Glutamatergic neuron (in vitro differentiated cells): ENCODE data around the gene TPD52L2. TPM values are rescaled to one million over a fixed set of nuclear protein-coding genes. Genes with fewer than 3 reads are reported as not detected.

Source experiments
- DNase-seq: peaks from one replicate; pipeline ENCODE4 v3.0.0; 2022
- H3K27ac Mint-ChIP-seq: one replicate; pipeline ENCODE4 v1.8.0; 2020; ENCODE audit warnings: mild to moderate bottlenecking, mixed read lengths, inconsistent platforms; ENCODE audit not compliant: unreplicated experiment
- H3K27me3 Mint-ChIP-seq: one replicate; pipeline ENCODE4 v1.8.0; 2020; ENCODE audit warnings: mild to moderate bottlenecking, moderate library complexity, mixed read lengths, inconsistent platforms; ENCODE audit not compliant: unreplicated experiment
- H3K36me3 Mint-ChIP-seq: one replicate; pipeline ENCODE4 v1.8.0; 2020; ENCODE audit warnings: mild to moderate bottlenecking, mixed read lengths, inconsistent platforms; ENCODE audit not compliant: unreplicated experiment
- H3K4me1 Mint-ChIP-seq: one replicate; pipeline ENCODE4 v1.8.0; 2020; ENCODE audit warnings: mild to moderate bottlenecking, low read depth, mixed read lengths, inconsistent platforms; ENCODE audit not compliant: unreplicated experiment
- H3K4me3 Mint-ChIP-seq: one replicate; pipeline ENCODE4 v1.8.0; 2020; ENCODE audit warnings: mild to moderate bottlenecking, mixed read lengths, inconsistent platforms; ENCODE audit not compliant: unreplicated experiment
- H3K9me3 Mint-ChIP-seq: one replicate; pipeline ENCODE4 v1.8.0; 2020; ENCODE audit warnings: mild to moderate bottlenecking, moderate library complexity, mixed read lengths, inconsistent platforms; ENCODE audit not compliant: unreplicated experiment
- total RNA-seq: library from RNA; stranded (reverse); fragmentation: NEBNext Ultra II Directional; extraction: Animal tissue kit (Norgen Biotek cat#: 25700); gene quantifications from one replicate; pipeline ENCODE4 v1.2.1, GENCODE V29; 2021; ENCODE audit not compliant: unreplicated experiment
- TF ChIP-seq, protein P1 (sequence below): fragments of 200-600 bp; sonication (generic); IDR thresholded peaks from one replicate; pipeline ENCODE4 v1.5.0; 2021; ENCODE audit not compliant: partially characterized antibody, unreplicated experiment

The TPD52L2 gene
- total RNA-seq, 1 donor from 2014 or later, result 109 TPM

DNA sequence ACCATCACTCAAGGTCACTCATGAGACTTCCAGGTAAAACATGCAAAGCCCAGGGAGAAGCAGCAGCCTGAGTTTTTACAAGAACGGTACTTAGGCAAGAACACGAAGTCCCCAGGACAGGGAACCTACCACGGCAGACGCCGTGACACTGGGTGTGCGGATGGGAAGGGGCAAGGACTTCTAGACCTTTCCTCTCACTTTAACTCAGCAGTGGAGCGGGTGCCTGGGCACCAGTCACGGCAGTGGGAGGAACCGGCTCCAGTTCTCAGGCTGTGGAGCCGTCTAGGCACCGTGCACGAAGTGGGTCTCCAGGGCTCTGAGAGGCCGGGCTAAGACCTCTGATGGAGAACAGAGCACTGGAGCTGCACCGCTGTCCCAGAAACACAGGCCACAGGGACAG is 36.5 kb upstream of the TPD52L2 start:
- Mint-ChIP-seq H3K27me3 (peaks cover 13% of the 10 kb centered on the region), H3K9me3 (peaks cover 20% of the 10 kb centered on the region), H3K36me3 (no peaks in the 10 kb centered on the region), H3K4me3 (peak overlapping the region; percentile 98), H3K27ac (peak overlapping the region; percentile 38), H3K4me1 (peaks cover 30% of the 10 kb centered on the region)
- TF ChIP-seq, protein P1, sequence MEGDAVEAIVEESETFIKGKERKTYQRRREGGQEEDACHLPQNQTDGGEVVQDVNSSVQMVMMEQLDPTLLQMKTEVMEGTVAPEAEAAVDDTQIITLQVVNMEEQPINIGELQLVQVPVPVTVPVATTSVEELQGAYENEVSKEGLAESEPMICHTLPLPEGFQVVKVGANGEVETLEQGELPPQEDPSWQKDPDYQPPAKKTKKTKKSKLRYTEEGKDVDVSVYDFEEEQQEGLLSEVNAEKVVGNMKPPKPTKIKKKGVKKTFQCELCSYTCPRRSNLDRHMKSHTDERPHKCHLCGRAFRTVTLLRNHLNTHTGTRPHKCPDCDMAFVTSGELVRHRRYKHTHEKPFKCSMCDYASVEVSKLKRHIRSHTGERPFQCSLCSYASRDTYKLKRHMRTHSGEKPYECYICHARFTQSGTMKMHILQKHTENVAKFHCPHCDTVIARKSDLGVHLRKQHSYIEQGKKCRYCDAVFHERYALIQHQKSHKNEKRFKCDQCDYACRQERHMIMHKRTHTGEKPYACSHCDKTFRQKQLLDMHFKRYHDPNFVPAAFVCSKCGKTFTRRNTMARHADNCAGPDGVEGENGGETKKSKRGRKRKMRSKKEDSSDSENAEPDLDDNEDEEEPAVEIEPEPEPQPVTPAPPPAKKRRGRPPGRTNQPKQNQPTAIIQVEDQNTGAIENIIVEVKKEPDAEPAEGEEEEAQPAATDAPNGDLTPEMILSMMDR, result no peak
- DNase-seq, result no peak

DNA sequence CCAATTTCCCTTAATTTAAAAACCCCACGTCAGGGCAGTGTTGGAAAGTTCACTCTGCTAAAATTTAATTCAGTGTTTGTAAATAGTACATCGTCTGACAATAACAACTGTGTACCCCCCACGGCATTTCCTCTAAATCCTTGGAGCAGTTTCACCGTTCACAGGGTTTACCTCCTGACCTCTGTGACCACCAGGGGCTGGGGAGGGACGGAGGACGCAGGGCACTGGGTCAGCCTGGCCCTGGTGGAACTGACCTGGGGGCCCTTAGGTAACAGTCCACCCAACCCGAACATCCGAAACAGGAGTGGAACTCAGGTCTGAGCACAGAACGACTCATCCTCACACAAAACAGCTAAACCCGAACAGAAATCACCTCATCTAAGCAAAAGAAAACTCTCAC is 36.1 kb upstream of the TPD52L2 start:
- TF ChIP-seq, protein P1, result no peak
- Mint-ChIP-seq H3K27me3 (peaks cover 13% of the 10 kb centered on the region), H3K4me3 (peak overlapping the region; percentile 98), H3K4me1 (peaks cover 30% of the 10 kb centered on the region), H3K36me3 (no peaks in the 10 kb centered on the region), H3K9me3 (peaks cover 24% of the 10 kb centered on the region), H3K27ac (peak overlapping the region; percentile 92)
- no peak for DNase-seq

DNA sequence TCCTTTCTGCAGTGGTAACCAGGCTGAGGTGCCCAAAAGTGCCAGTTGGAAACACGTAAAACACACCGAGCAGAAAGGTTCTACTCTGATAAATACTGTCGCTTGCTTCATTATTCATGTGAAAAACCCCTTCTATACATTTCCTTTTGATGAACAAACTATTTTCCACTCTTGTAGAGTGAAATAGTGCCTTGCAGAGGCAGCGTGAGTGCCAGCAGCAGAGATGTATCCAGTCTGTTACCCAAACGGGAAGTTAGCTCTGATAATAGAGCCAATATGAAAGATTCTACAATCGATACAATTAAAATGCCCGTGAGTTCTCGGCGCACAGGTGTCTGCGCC is 35.5 kb upstream of the TPD52L2 start:
- Mint-ChIP-seq H3K4me1 (peaks cover 32% of the 10 kb centered on the region), H3K4me3 (peak overlapping the region; percentile 98), H3K9me3 (peaks cover 24% of the 10 kb centered on the region), H3K27me3 (peaks cover 13% of the 10 kb centered on the region), H3K36me3 (no peaks in the 10 kb centered on the region), H3K27ac (peak overlapping the region; percentile 92)
- DNase-seq, result no peak
- TF ChIP-seq, protein P1, result no peak

DNA sequence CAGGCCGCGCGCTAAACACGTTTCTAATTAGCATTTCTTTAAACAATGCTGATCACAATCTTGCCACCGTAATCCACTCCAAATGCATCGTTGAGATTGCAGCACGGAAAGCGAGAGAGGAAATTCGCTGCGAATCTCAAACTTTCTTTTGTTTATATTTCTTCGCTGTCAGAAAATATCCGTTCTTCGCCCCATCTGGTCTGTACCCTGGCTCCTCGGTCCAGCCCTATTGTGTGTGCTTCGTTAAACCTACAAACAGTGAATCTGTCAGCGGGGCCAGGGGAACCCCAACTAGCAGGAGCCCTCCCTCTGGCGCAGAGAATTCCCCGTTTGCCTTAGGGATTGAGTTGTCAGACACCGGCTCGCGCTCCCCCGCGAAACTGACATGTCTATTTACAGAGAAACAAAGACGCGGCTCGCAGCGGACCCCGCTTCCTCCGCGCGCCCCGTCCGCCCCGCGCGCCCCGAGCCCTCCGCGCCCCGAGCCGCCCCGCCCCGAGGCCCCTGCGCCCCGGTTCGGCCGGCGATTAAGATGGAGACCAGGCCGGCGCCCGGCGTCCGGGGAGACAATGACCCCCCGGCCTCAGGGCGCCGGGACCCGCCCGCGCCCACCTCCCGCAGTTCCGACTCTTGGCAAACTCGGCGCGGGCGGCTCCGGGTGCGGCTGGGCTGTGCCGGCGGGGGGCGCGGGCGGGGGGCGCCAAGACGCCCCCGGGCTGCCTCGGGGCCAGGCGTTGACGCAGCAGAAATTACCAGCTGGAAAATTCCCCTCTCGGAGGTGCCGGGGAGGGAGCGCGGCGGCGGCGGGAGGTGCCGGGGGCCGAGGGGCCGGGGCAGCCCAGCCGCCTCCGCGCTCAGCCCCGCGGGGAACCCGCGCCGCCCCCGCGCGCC is 34.9 kb upstream of the TPD52L2 start:
- H3K27me3 Mint-ChIP-seq, result peaks cover 15% of the 10 kb centered on the region
- peak overlapping the region; percentile 98 for H3K4me3 Mint-ChIP-seq
- H3K4me1 Mint-ChIP-seq, result peaks cover 32% of the 10 kb centered on the region
- peak; percentile 62 for DNase-seq
- peaks cover 24% of the 10 kb centered on the region for H3K9me3 Mint-ChIP-seq
- H3K27ac Mint-ChIP-seq, result peak overlapping the region; percentile 92
- TF ChIP-seq, protein P1, result no peak
- H3K36me3 Mint-ChIP-seq, result no peaks in the 10 kb centered on the region

DNA sequence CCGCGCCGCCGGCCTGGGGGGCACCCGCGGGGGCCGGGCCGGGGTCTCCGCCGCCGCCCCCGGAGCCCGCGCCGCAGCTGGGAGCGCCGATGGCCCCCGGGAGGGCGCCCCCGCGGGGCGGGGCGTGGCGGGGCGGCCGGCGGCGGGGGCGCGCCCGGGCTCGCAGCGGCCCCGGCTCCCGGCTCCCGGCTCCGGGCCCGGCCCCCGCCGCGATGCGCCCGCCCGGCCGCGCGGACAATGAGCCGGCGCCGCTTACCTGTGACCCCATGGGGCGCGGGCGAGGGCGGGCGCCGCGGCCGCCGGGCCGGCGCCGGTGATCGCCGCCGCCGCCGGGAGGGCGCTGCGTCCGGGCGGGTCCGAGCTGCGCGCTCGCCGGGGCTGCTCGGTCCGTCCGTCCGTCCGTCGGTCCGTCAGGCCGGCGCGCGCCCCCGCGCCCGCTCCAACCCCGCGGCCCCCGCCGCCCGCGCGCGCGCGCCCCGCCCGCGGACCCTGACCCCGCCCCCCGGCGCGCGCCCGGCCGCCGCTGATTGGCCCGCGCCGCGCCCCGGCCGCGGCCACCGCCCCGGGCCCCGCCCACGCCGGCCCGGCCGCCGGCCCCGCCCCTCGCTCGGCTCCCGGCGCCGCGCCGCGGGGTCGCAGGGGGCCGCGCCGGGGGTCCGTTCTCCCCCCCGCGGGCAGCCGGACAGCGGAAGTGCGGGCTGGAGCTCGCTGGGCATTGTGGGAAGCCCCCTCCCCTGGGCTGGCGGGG is 34.1 kb upstream of the TPD52L2 start, which contains the start of gene ZBTB46:
Gene ZBTB46 (minus strand): TSS at position 424 of the 748 bp plus-strand sequence. CDS start 40,507 bp downstream, outside the sequence.
- DNase-seq, result peak; percentile 77
- peaks cover 25% of the 10 kb centered on the region for H3K4me1 Mint-ChIP-seq
- H3K9me3 Mint-ChIP-seq, result peaks cover 24% of the 10 kb centered on the region
- H3K27ac Mint-ChIP-seq, result peak within 1 kb of the TSS; percentile 92
- peaks cover 17% of the 10 kb centered on the region for H3K27me3 Mint-ChIP-seq
- H3K36me3 Mint-ChIP-seq, result no peaks in the 10 kb centered on the region
- TF ChIP-seq, protein P1, result no peak
- H3K4me3 Mint-ChIP-seq, result peak within 1 kb of the TSS; percentile 98
